Dermis blood vessel endothelial cell (primary cell): ENCODE data around the gene ZNF695. TPM values are rescaled to one million over a fixed set of nuclear protein-coding genes. Genes with fewer than 3 reads are reported as not detected.
"Not testable (repeated sequence)": the region's sequence is repeated elsewhere in the genome, so short reads cannot be mapped to it uniquely, and the experiment has no call there.

Source experiments
- DNase-seq: peaks from one replicate; pipeline ENCODE4 v3.0.0; 2010
- total RNA-seq: library from RNA; depleted of rRNA; stranded (reverse); fragments of >200 nt; gene quantifications from 2 replicates; pipeline ENCODE4 v1.2.3, GENCODE V29; 2014

Gene ZNF695
- total RNA-seq = 2.7 and 2.9 TPM in 2 replicates

GRCh38 chr1:247007511-247008405, at the start of gene ZNF695:
Gene ZNF695, minus strand, starts transcription at chr1:247008057. Its CDS starts 149 bp downstream, at chr1:247007908.
- peak; percentile 97 for DNase-seq

- no peak for DNase-seq
These were observed 48.2 kb upstream of the ZNF695 start for GRCh38 chr1:247056071-247056470.

GRCh38 chr1:247054992-247055415, 47.1 kb upstream of the ZNF695 start:
- DNase-seq = peak; percentile 91

GRCh38 chr1:247047702-247048101, 39.8 kb upstream of the ZNF695 start:
- DNase-seq = no peak

- no peak for DNase-seq
These were observed 39.4 kb upstream of the ZNF695 start for GRCh38 chr1:247047260-247047659.

GRCh38 chr1:247043406-247043805, 35.5 kb upstream of the ZNF695 start:
- no peak for DNase-seq

- DNase-seq = no peak
These were observed 29.9 kb upstream of the ZNF695 start for GRCh38 chr1:247037511-247038320.

- DNase-seq = not testable (repeated sequence)
These were observed 24.4 kb upstream of the ZNF695 start for GRCh38 chr1:247032306-247032705.

- DNase-seq = not testable (repeated sequence)
These were observed 16.8 kb upstream of the ZNF695 start for GRCh38 chr1:247024658-247025057.

GRCh38 chr1:247013391-247013790, 5.5 kb upstream of the ZNF695 start:
- DNase-seq = no peak

- DNase-seq = no peak
These were observed 546 bp upstream of the ZNF695 start for GRCh38 chr1:247008406-247008799.

GRCh38 chr1:247004081-247004480, 3.8 kb downstream of the ZNF695 start:
- DNase-seq = not testable (repeated sequence)

GRCh38 chr1:246989901-246990300, 18.0 kb downstream of the ZNF695 start:
- no peak for DNase-seq

- DNase-seq = no peak
These were observed 19.5 kb downstream of the ZNF695 start for GRCh38 chr1:246988316-246988715.

- no peak for DNase-seq
These were observed 20.7 kb downstream of the ZNF695 start for GRCh38 chr1:246987083-246987690.

- no peak for DNase-seq
These were observed 29.1 kb downstream of the ZNF695 start for GRCh38 chr1:246978785-246979184.

GRCh38 chr1:246978281-246978680, 29.6 kb downstream of the ZNF695 start:
- no peak for DNase-seq

GRCh38 chr1:246971969-246972368, 35.9 kb downstream of the ZNF695 start:
- DNase-seq = no peak

- DNase-seq = peak; percentile 69
These were observed 36.7 kb downstream of the ZNF695 start for GRCh38 chr1:246971090-246971721.

GRCh38 chr1:246969621-246970020, 38.2 kb downstream of the ZNF695 start:
- no peak for DNase-seq

- no peak for DNase-seq
These were observed 41.4 kb downstream of the ZNF695 start for GRCh38 chr1:246966502-246966901.

GRCh38 chr1:246959944-246960693, 47.7 kb downstream of the ZNF695 start:
- DNase-seq = peak; percentile 70
